ENCODE data around the gene RAB25. TPM values are rescaled to one million over a fixed set of nuclear protein-coding genes. Genes with fewer than 3 reads are reported as not detected.
"Not testable (repeated sequence)": the region's sequence is repeated elsewhere in the genome, so short reads cannot be mapped to it uniquely, and the experiment has no call there.

Gene RAB25
- polyA plus RNA-seq, 2 donors = 470 to 576 TPM

GRCh38 chr1:156113282-156113950 is 52.5 kb downstream of the RAB25 start:
- H3K27ac ChIP-seq (ENCODE audit: low read depth in 2 of 2, low read length in 1 of 2) = peak overlapping the region; percentile 79 to 99
- no peaks in the 10 kb centered on the region for H3K9me3 ChIP-seq (ENCODE audit: control insufficient read depth in 2 of 2, insufficient read depth in 1 of 2, low read depth in 1 of 2, low read length in 1 of 2)
- no peaks in the 10 kb centered on the region for H3K36me3 ChIP-seq (ENCODE audit: control insufficient read depth in 2 of 2, insufficient read depth in 2 of 2, low read length in 1 of 2)
- H3K4me3 ChIP-seq (ENCODE audit: low read depth in 1 of 2, low read length in 2 of 2) = no peak overlapping the region
- H3K27me3 ChIP-seq (ENCODE audit: control insufficient read depth in 1 of 2, insufficient read depth in 2 of 2, low read length in 2 of 2) = no peaks in the 10 kb centered on the region
- H3K4me1 ChIP-seq (ENCODE audit: control insufficient read depth in 2 of 2, insufficient read depth in 2 of 2, low read length in 1 of 2) = peaks cover 0 to 6% of the 10 kb centered on the region in 2 donors
- WGBS, 2 donors = 41% methylated on average over 2 to 4 of the region's 4 CpGs

GRCh38 chr1:156114101-156114918 is 53.4 kb downstream of the RAB25 start, which contains the start of gene LMNA:
Gene LMNA, plus strand, starts transcription at chr1:156114711. Its CDS starts 208 bp downstream, at chr1:156114919.
- peak within 1 kb of the TSS; percentile 95 to 97 for H3K4me3 ChIP-seq (ENCODE audit: low read depth in 1 of 2, low read length in 2 of 2)
- H3K27ac ChIP-seq (ENCODE audit: low read depth in 2 of 2, low read length in 1 of 2) = peak within 1 kb of the TSS; percentile 95 to 99
- WGBS, 2 donors = 1 to 2% methylated on average over 36 to 37 of the region's 37 CpGs
- no peaks in the 10 kb centered on the region for H3K36me3 ChIP-seq (ENCODE audit: control insufficient read depth in 2 of 2, insufficient read depth in 2 of 2, low read length in 1 of 2)
- peaks cover 0 to 7% of the 10 kb centered on the region in 2 donors for H3K4me1 ChIP-seq (ENCODE audit: control insufficient read depth in 2 of 2, insufficient read depth in 2 of 2, low read length in 1 of 2)
- no peaks in the 10 kb centered on the region for H3K9me3 ChIP-seq (ENCODE audit: control insufficient read depth in 2 of 2, insufficient read depth in 1 of 2, low read depth in 1 of 2, low read length in 1 of 2)
- no peaks in the 10 kb centered on the region for H3K27me3 ChIP-seq (ENCODE audit: control insufficient read depth in 1 of 2, insufficient read depth in 2 of 2, low read length in 2 of 2)

GRCh38 chr1:156114919-156115513 is 54.1 kb downstream of the RAB25 start:
- Histone ChIP-seq H3K27ac (ENCODE audit: low read depth in 2 of 2, low read length in 1 of 2) (peak overlapping the region; percentile 95 to 99), H3K9me3 (ENCODE audit: control insufficient read depth in 2 of 2, insufficient read depth in 1 of 2, low read depth in 1 of 2, low read length in 1 of 2) (no peaks in the 10 kb centered on the region), H3K4me3 (ENCODE audit: low read depth in 1 of 2, low read length in 2 of 2) (peak overlapping the region; percentile 95 to 97), H3K36me3 (ENCODE audit: control insufficient read depth in 2 of 2, insufficient read depth in 2 of 2, low read length in 1 of 2) (no peaks in the 10 kb centered on the region), H3K4me1 (ENCODE audit: control insufficient read depth in 2 of 2, insufficient read depth in 2 of 2, low read length in 1 of 2) (peaks cover 0 to 13% of the 10 kb centered on the region in 2 donors), H3K27me3 (ENCODE audit: control insufficient read depth in 1 of 2, insufficient read depth in 2 of 2, low read length in 2 of 2) (no peaks in the 10 kb centered on the region)
- 0 to 1% methylated on average over 49 of the region's 49 CpGs for WGBS, 2 donors

- Histone ChIP-seq H3K9me3 (ENCODE audit: control insufficient read depth in 2 of 2, insufficient read depth in 1 of 2, low read depth in 1 of 2, low read length in 1 of 2) (no peaks in the 10 kb centered on the region), H3K27me3 (ENCODE audit: control insufficient read depth in 1 of 2, insufficient read depth in 2 of 2, low read length in 2 of 2) (no peaks in the 10 kb centered on the region), H3K36me3 (ENCODE audit: control insufficient read depth in 2 of 2, insufficient read depth in 2 of 2, low read length in 1 of 2) (no peaks in the 10 kb centered on the region), H3K4me1 (ENCODE audit: control insufficient read depth in 2 of 2, insufficient read depth in 2 of 2, low read length in 1 of 2) (peaks cover 0 to 19% of the 10 kb centered on the region in 2 donors), H3K4me3 (ENCODE audit: low read depth in 1 of 2, low read length in 2 of 2) (peak overlapping the region; percentile 95 to 97), H3K27ac (ENCODE audit: low read depth in 2 of 2, low read length in 1 of 2) (peak overlapping the region; percentile 95 to 99)
- 4 to 7% methylated on average over 19 of the region's 19 CpGs for WGBS, 2 donors
Observed at GRCh38 chr1:156115514-156116374, 54.8 kb downstream of the RAB25 start.

- Histone ChIP-seq H3K4me3 (ENCODE audit: low read depth in 1 of 2, low read length in 2 of 2) (peak overlapping the region; percentile 37 to 95), H3K4me1 (ENCODE audit: control insufficient read depth in 2 of 2, insufficient read depth in 2 of 2, low read length in 1 of 2) (peaks cover 0 to 25% of the 10 kb centered on the region in 2 donors), H3K27ac (ENCODE audit: low read depth in 2 of 2, low read length in 1 of 2) (peak overlapping the region; percentile 95 to 99)
- WGBS, 2 donors = 21 to 46% methylated on average over 5 of the region's 5 CpGs
- H3K9me3 ChIP-seq (ENCODE audit: control insufficient read depth in 2 of 2, insufficient read depth in 1 of 2, low read depth in 1 of 2, low read length in 1 of 2); H3K36me3 ChIP-seq (ENCODE audit: control insufficient read depth in 2 of 2, insufficient read depth in 2 of 2, low read length in 1 of 2); H3K27me3 ChIP-seq (ENCODE audit: control insufficient read depth in 1 of 2, insufficient read depth in 2 of 2, low read length in 2 of 2): not testable (repeated sequence)
Observed at GRCh38 chr1:156116731-156117130, 55.8 kb downstream of the RAB25 start.

GRCh38 chr1:156117414-156118176 is 56.6 kb downstream of the RAB25 start:
- H3K27ac ChIP-seq (ENCODE audit: low read depth in 2 of 2, low read length in 1 of 2) = peak overlapping the region; percentile 85 to 94
- 26 to 37% methylated on average over 13 of the region's 13 CpGs for WGBS, 2 donors
- no peaks in the 10 kb centered on the region for H3K9me3 ChIP-seq (ENCODE audit: control insufficient read depth in 2 of 2, insufficient read depth in 1 of 2, low read depth in 1 of 2, low read length in 1 of 2)
- H3K27me3 ChIP-seq (ENCODE audit: control insufficient read depth in 1 of 2, insufficient read depth in 2 of 2, low read length in 2 of 2) = no peaks in the 10 kb centered on the region
- H3K4me3 ChIP-seq (ENCODE audit: low read depth in 1 of 2, low read length in 2 of 2) = peak overlapping the region; percentile 21 to 41
- no peaks in the 10 kb centered on the region for H3K36me3 ChIP-seq (ENCODE audit: control insufficient read depth in 2 of 2, insufficient read depth in 2 of 2, low read length in 1 of 2)
- peaks cover 0 to 27% of the 10 kb centered on the region in 2 donors for H3K4me1 ChIP-seq (ENCODE audit: control insufficient read depth in 2 of 2, insufficient read depth in 2 of 2, low read length in 1 of 2)

GRCh38 chr1:156118177-156118868 is 57.4 kb downstream of the RAB25 start:
- Histone ChIP-seq H3K4me1 (ENCODE audit: control insufficient read depth in 2 of 2, insufficient read depth in 2 of 2, low read length in 1 of 2) (peaks cover 3 to 27% of the 10 kb centered on the region in 2 donors), H3K4me3 (ENCODE audit: low read depth in 1 of 2, low read length in 2 of 2) (peak overlapping the region; percentile 21 to 41), H3K9me3 (ENCODE audit: control insufficient read depth in 2 of 2, insufficient read depth in 1 of 2, low read depth in 1 of 2, low read length in 1 of 2) (no peaks in the 10 kb centered on the region), H3K36me3 (ENCODE audit: control insufficient read depth in 2 of 2, insufficient read depth in 2 of 2, low read length in 1 of 2) (no peaks in the 10 kb centered on the region), H3K27me3 (ENCODE audit: control insufficient read depth in 1 of 2, insufficient read depth in 2 of 2, low read length in 2 of 2) (no peaks in the 10 kb centered on the region), H3K27ac (ENCODE audit: low read depth in 2 of 2, low read length in 1 of 2) (peak overlapping the region; percentile 85 to 94)
- WGBS, 2 donors = 19% methylated on average over 8 of the region's 8 CpGs

GRCh38 chr1:156119503-156120209 is 58.7 kb downstream of the RAB25 start:
- H3K4me3 ChIP-seq (ENCODE audit: low read depth in 1 of 2, low read length in 2 of 2) = peak overlapping the region in 1 of 2 donors; percentile 2
- no peaks in the 10 kb centered on the region for H3K9me3 ChIP-seq (ENCODE audit: control insufficient read depth in 2 of 2, insufficient read depth in 1 of 2, low read depth in 1 of 2, low read length in 1 of 2)
- whole genome bisulfite sequencing, 2 donors = 14 to 24% methylated on average over 3 of the region's 3 CpGs
- H3K27ac ChIP-seq (ENCODE audit: low read depth in 2 of 2, low read length in 1 of 2) = peak overlapping the region; percentile 94 to 97
- H3K4me1 ChIP-seq (ENCODE audit: control insufficient read depth in 2 of 2, insufficient read depth in 2 of 2, low read length in 1 of 2) = peaks cover 3 to 28% of the 10 kb centered on the region in 2 donors
- no peaks in the 10 kb centered on the region for H3K36me3 ChIP-seq (ENCODE audit: control insufficient read depth in 2 of 2, insufficient read depth in 2 of 2, low read length in 1 of 2)
- H3K27me3 ChIP-seq (ENCODE audit: control insufficient read depth in 1 of 2, insufficient read depth in 2 of 2, low read length in 2 of 2) = no peaks in the 10 kb centered on the region

Data from esophagus (tissue), 2 donors.